HepG2 (cell line): ENCODE results near the gene TPST2. TPM values are rescaled to one million over a fixed set of nuclear protein-coding genes. Genes with fewer than 3 reads are reported as not detected.

Experiments used
- ATAC-seq: fragments of 200-7000 bp; cut with Tn5 transposase; 3 replicates; pipeline ENCODE4 v1.9.1; 2020; ENCODE audit warnings: mild to moderate bottlenecking, moderate library complexity
- BruUV-seq: library from RNA; stranded (reverse); fragments of 400-500 nt; replicated peaks from 2 replicates; lab custom pipeline; 2021; lab: Mats Ljungman, UMichigan
- CTCF ChIA-PET: fragments of 300-600 bp; formaldehyde crosslinking; extraction: SDS; loops from one replicate; lab custom pipeline; 2021; ENCODE audit warnings: low total read pairs, inconsistent platforms, low intra/inter-chr PET ratio; lab: Yijun Ruan, JAX
- POLR2A ChIA-PET: fragments of 350-600 bp; sonication (Branson Sonifier 250); formaldehyde crosslinking; loops from one replicate; lab custom pipeline; 2020; ENCODE audit warnings: antibody characterized with exemption, inconsistent platforms; lab: Yijun Ruan, JAX
- DNase-seq: peaks from one replicate; pipeline ENCODE4 v3.0.0-alpha.2; 2015; ENCODE audit warnings: low spot score
- FAIRE-seq: peaks from 3 replicates; lab custom pipeline; 2011; peaks lifted over from hg19 to GRCh38; lab: Jason Lieb, UNC
- H2AFZ ChIP-seq: one replicate; pipeline ENCODE4 v1.6.1; 2011; ENCODE audit warnings: low read length, inconsistent platforms
- H3K27ac ChIP-seq: fragments of 300-600 bp; 3 replicates; pipeline ENCODE4 v1.8.0; 2011; ENCODE audit warnings: mixed run types, mild to moderate bottlenecking, mixed read lengths, low read length, inconsistent platforms; ENCODE audit not compliant: insufficient read depth; ENCODE audit errors: extremely low read length
- H3K27me3 ChIP-seq, 2 experiments: fragments of 200-600 bp in 1 of 2; 2 replicates in 1 of 2; 3 replicates in 1 of 2; pipeline versions ENCODE4 v1.6.0 to v1.8.0; 2011; ENCODE audit warnings: low read length in 2 of 2, mild to moderate bottlenecking in 2 of 2, moderate library complexity in 2 of 2, inconsistent platforms in 1 of 2; ENCODE audit not compliant: insufficient read depth in 2 of 2, control insufficient read depth in 1 of 2
- H3K36me3 ChIP-seq, 2 experiments: fragments of 200-600 bp in 1 of 2; replicated peaks in 1 of 2; 2 replicates in 1 of 2; 3 replicates in 1 of 2; pipeline versions ENCODE4 v1.5.1 to v1.8.0; 2011; ENCODE audit warnings: low read length in 2 of 2, inconsistent platforms in 1 of 2; ENCODE audit not compliant: insufficient read depth in 2 of 2, control insufficient read depth in 1 of 2
- H3K4me1 ChIP-seq: 2 replicates; pipeline ENCODE4 v1.5.1; 2012; ENCODE audit warnings: low read length, inconsistent platforms; ENCODE audit not compliant: insufficient read depth
- H3K4me2 ChIP-seq: 2 replicates; pipeline ENCODE4 v1.6.0; 2011; ENCODE audit warnings: low read depth, low read length, inconsistent platforms
- H3K4me3 ChIP-seq, 3 experiments: fragments of 200-600 bp in 1 of 3; sonication (generic), shearing (Covaris generic) in 1 of 3; replicated peaks in 1 of 3; 2 replicates each; pipeline ENCODE4 v1.5.1; 2011 to 2016; ENCODE audit warnings: low read length in 3 of 3, inconsistent platforms in 2 of 3, low read depth in 2 of 3, mild to moderate bottlenecking in 2 of 3, control low read depth in 1 of 3, mixed read lengths in 1 of 3; ENCODE audit not compliant: insufficient read depth in 1 of 3
- H3K79me2 ChIP-seq: one replicate; pipeline ENCODE4 v1.6.1; 2011; ENCODE audit warnings: low read length, inconsistent platforms; ENCODE audit not compliant: insufficient read depth
- H3K9ac ChIP-seq: 2 replicates; pipeline ENCODE4 v1.6.0; 2011; ENCODE audit warnings: mild to moderate bottlenecking, low read depth, low read length, inconsistent platforms; ENCODE audit not compliant: insufficient read depth
- H3K9me3 ChIP-seq: 2 replicates; pipeline ENCODE4 v1.5.1; 2012; ENCODE audit warnings: mild to moderate bottlenecking, low read length
- H4K20me1 ChIP-seq: 2 replicates; pipeline ENCODE4 v1.6.0; 2011; ENCODE audit warnings: inconsistent platforms, mild to moderate bottlenecking, low read length, moderate library complexity; ENCODE audit not compliant: insufficient read depth
- ADNP ChIP-seq: sonication (generic); formaldehyde crosslinking; IDR thresholded peaks from 2 replicates; pipeline ENCODE4 v1.4.0; 2020; ENCODE audit warnings: missing genetic modification reagents
- BCL6 ChIP-seq: IDR thresholded peaks from 2 replicates; pipeline ENCODE4 v1.6.1; 2016; ENCODE audit warnings: missing genetic modification reagents, missing compliant biosample characterization
- CBX2 ChIP-seq, 2 experiments: fragments of 200-600 bp in 1 of 2; sonication (generic); formaldehyde crosslinking in 1 of 2; IDR thresholded peaks; 2 replicates each; pipeline versions ENCODE4 v1.7.0 to v1.8.1; 2018 to 2022; ENCODE audit warnings: low read depth in 2 of 2, low read length in 1 of 2, mild to moderate bottlenecking in 1 of 2, missing genetic modification reagents in 1 of 2
- EED ChIP-seq: sonication (generic); formaldehyde crosslinking; IDR thresholded peaks from 2 replicates; pipeline ENCODE4 v1.5.0; 2020; ENCODE audit warnings: mild to moderate bottlenecking, missing genetic modification reagents
- FUBP1 ChIP-seq: sonication (generic); formaldehyde crosslinking; IDR thresholded peaks from 2 replicates; pipeline ENCODE4 v1.5.1; 2020; ENCODE audit warnings: missing genetic modification reagents, mild to moderate bottlenecking, borderline replicate concordance
- KAT2B ChIP-seq: fragments of 150-350 bp; IDR thresholded peaks from 2 replicates; pipeline ENCODE4 v1.6.1; 2014; ENCODE audit warnings: low read depth, low read length, borderline replicate concordance
- NRL ChIP-seq: sonication (generic); formaldehyde crosslinking; IDR thresholded peaks from 2 replicates; pipeline ENCODE4 v1.5.0; 2020; ENCODE audit warnings: missing genetic modification reagents, mild to moderate bottlenecking, moderate library complexity, borderline replicate concordance
- RXRA ChIP-seq: sonication (generic); formaldehyde crosslinking; IDR thresholded peaks from 2 replicates; pipeline ENCODE4 v1.5.1; 2020; ENCODE audit warnings: missing genetic modification reagents
- SIX1 ChIP-seq: sonication (generic); formaldehyde crosslinking; IDR thresholded peaks from 2 replicates; pipeline ENCODE4 v1.4.0; 2020; ENCODE audit warnings: missing genetic modification reagents, borderline replicate concordance
- THRA ChIP-seq: sonication (generic); formaldehyde crosslinking; IDR thresholded peaks from 2 replicates; pipeline ENCODE4 v1.4.0; 2020; ENCODE audit warnings: missing genetic modification reagents, borderline replicate concordance
- TMF1 ChIP-seq: sonication (generic); formaldehyde crosslinking; IDR thresholded peaks from 2 replicates; pipeline ENCODE4 v1.8.1; 2022; ENCODE audit warnings: low read depth, missing genetic modification reagents
- ZBTB2 ChIP-seq: sonication (generic); formaldehyde crosslinking; IDR thresholded peaks from 2 replicates; pipeline ENCODE4 v1.8.0; 2022; ENCODE audit warnings: low read depth, missing genetic modification reagents
- ZMAT3 ChIP-seq: sonication (generic); formaldehyde crosslinking; conservative IDR thresholded peaks from 2 replicates; pipeline ENCODE4 v1.7.0; 2021; ENCODE audit warnings: missing genetic modification reagents
- ZNF251 ChIP-seq: sonication (generic); formaldehyde crosslinking; IDR thresholded peaks from 2 replicates; pipeline ENCODE4 v1.9.0; 2021; ENCODE audit warnings: mild to moderate bottlenecking, missing genetic modification reagents
- ZNF772 ChIP-seq: sonication (generic); formaldehyde crosslinking; IDR thresholded peaks from 2 replicates; pipeline ENCODE4 v1.5.0; 2020; ENCODE audit warnings: mild to moderate bottlenecking, missing genetic modification reagents
- WGBS: methylation state at CpG from one replicate; pipeline ENCODE4 v1.1.6; 2017; ENCODE audit warnings: low lambda C conversion rate; 5-methylcytosine and 5-hydroxymethylcytosine counted together
- in situ Hi-C: cut with HindIII; loops from 2 replicates; pipeline ENCODE4 v1.10.0; 2017; ENCODE audit warnings: low pct_unique_long_range_greater_than_20kb; ENCODE audit not compliant: extremely low pct_ligation_motif_present
- intact Hi-C: fragments of 100-400 bp; cut with micrococcal nuclease; formaldehyde crosslinking; loops from one replicate; pipeline ENCODE4 v1.10.0; 2022; ENCODE audit not compliant: unreplicated experiment
- polyA plus RNA-seq, 8 experiments: library from polyadenylated mRNA; depleted of rRNA in 3 of 8; stranded (reverse) in 7 of 8; unstranded in 1 of 8; fragments of >200 nt; fragmentation: Illumina TruSeq in 4 of 8; extraction: Trizol in 4 of 8; gene quantifications; 2 replicates each; pipeline versions ENCODE4 v1.2.1 to v1.2.3, GENCODE V29; 2011 to 2016; ENCODE audit warnings: low read depth in 4 of 8, missing spikeins in 1 of 8, mixed read lengths in 1 of 8; ENCODE audit not compliant: insufficient read depth in 1 of 8
- total RNA-seq, 5 experiments: library from RNA; depleted of rRNA; stranded (reverse); fragments of >200 nt; fragmentation: Illumina TruSeq; extraction: Trizol; gene quantifications; 2 replicates each; pipeline ENCODE4 v1.2.3, GENCODE V29; 2016; ENCODE audit warnings: low read depth in 1 of 5

Gene TPST2
- total and polyA plus RNA-seq, 2 of the 13 experiments (the other 11 are each of a cell fraction or from before 2014, with no cell fraction given), result 15.2 to 23.8 TPM

- H3K4me3 ChIP-seq, result no peak overlapping the region
- intact Hi-C loops (no loop called here), in situ Hi-C loops (no loop called here)
- no peak overlapping the region for H2AFZ ChIP-seq
- 94% methylated on average over 4 of the region's 4 CpGs for WGBS
- H3K27ac ChIP-seq, result no peak overlapping the region
- no peaks in the 10 kb centered on the region for H3K9me3 ChIP-seq
- CTCF ChIA-PET, result no interaction called here
- FAIRE-seq (no peak), ATAC-seq (no peak), DNase-seq (no peak)
- H3K27me3 ChIP-seq, result no peaks in the 10 kb centered on the region
- H4K20me1 ChIP-seq, result no peaks in the 10 kb centered on the region
- no peaks in the 10 kb centered on the region for H3K4me1 ChIP-seq
- no peak overlapping the region for H3K4me2 ChIP-seq
- TF ChIP-seq NRL (CRISPR knock-in tag) (no peak), ZBTB2 (CRISPR knock-in tag) (no peak), SIX1 (no peak)
- POLR2A ChIA-PET, result interaction anchor here (1.2 kb wide), 1 partner anchor 12 kb away, joined by 3 read pairs; no protein-coding TSS in a partner anchor
- H3K79me2 ChIP-seq, result no peaks in the 10 kb centered on the region
- no peak overlapping the region for H3K9ac ChIP-seq
- no TSS peak for BruUV-seq
- peaks cover 30 to 81% of the 10 kb centered on the region in 2 experiments for H3K36me3 ChIP-seq
These were observed 93.5 kb downstream of the TPST2 start for GRCh38 chr22:26496456-26496855.

GRCh38 chr22:26494506-26494905 is 95.4 kb downstream of the TPST2 start:
- Histone ChIP-seq H4K20me1 (no peaks in the 10 kb centered on the region), H3K79me2 (no peaks in the 10 kb centered on the region), H3K36me3 (peaks cover 31 to 82% of the 10 kb centered on the region in 2 experiments), H3K4me3 (no peak overlapping the region), H3K27ac (no peak overlapping the region), H3K9me3 (no peaks in the 10 kb centered on the region), H2AFZ (no peak overlapping the region), H3K27me3 (no peaks in the 10 kb centered on the region), H3K4me2 (no peak overlapping the region), H3K4me1 (peaks cover 8% of the 10 kb centered on the region), H3K9ac (no peak overlapping the region)
- no TSS peak for BruUV-seq
- ChIA-PET POLR2A (interaction anchor here (1.8 kb wide), 1 partner anchor 11 kb away, joined by 9 read pairs; the partner anchor contains the start of genes HPS4 and SRRD), CTCF (no interaction called here)
- FAIRE-seq, result no peak
- intact Hi-C loops (no loop called here), in situ Hi-C loops (no loop called here)
- DNase-seq, result no peak
- no peak for ATAC-seq
- TF ChIP-seq EED (no peak), BCL6 (no peak), TMF1 (CRISPR knock-in tag) (no peak), KAT2B (no peak), CBX2 (IDR thresholded peaks at IDR 0.05; ENCODE audit: low read depth, low read length) (no peak), CBX2 (CRISPR knock-in tag; IDR thresholded peaks at IDR 0.05; ENCODE audit: low read depth) (no peak), ZMAT3 (no peak), THRA (CRISPR knock-in tag) (no peak), ZNF772 (CRISPR knock-in tag) (no peak), FUBP1 (CRISPR knock-in tag) (no peak), RXRA (no peak), ADNP (CRISPR knock-in tag) (no peak), ZNF251 (CRISPR knock-in tag) (no peak)
